Epidermal melanocyte (primary cell): Measurements from ENCODE around the gene NUSAP1.
"Not testable (repeated sequence)": the region's sequence is repeated elsewhere in the genome, so short reads cannot be mapped to it uniquely, and the experiment has no call there.

Source experiments
- DNase-seq: peaks from one replicate; pipeline ENCODE4 v3.0.0; 2011; ENCODE audit warnings: low spot score; ENCODE audit not compliant: insufficient read length

Gene NUSAP1

GRCh38 chr15:41332194-41333025 lies at the start of gene NUSAP1, which contains the start of gene OIP5:
NUSAP1 (plus strand) TSS chr15:41332881; CDS start chr15:41332958, 77 bp downstream.
OIP5 (minus strand) TSS chr15:41332591; CDS start chr15:41332561, 30 bp downstream.
- DNase-seq = peak; percentile 96

DNA sequence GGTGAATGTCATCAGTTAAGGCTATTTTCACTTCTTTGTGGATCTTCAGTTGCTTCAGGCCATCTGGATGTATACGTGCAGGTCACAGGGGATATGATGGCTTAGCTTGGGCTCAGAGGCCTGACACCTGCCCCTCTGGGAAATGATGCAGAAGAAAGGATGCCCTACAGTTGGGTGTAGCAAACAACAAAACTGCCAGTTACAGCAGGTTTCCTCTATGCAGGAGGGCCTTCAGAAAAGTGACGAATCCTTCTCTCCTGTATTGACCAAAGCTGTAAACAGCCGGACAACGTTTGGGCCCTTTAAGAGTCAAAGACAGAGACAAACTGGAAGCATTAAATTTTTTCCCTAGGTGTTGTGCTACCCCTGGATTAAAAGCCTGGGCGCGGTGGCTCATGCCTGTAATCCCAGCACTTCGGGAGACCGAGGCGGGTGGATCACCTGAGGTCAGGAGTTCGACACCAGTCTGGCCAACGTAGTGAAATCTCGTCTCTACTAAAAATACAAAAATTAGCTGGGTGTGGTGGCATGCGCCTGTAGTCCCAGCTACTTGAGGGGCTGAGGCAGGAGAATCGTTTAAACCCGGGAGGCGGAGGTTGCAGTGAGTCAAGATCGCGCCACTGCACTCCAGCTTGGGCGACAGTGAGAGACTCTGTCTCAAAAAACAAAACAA lies 49.6 kb upstream of the NUSAP1 start:
- DNase-seq = not testable (repeated sequence)

- DNase-seq = peak; percentile 99
These were observed 48.8 kb upstream of the NUSAP1 start for GRCh38 chr15:41283653-41284426.

DNA sequence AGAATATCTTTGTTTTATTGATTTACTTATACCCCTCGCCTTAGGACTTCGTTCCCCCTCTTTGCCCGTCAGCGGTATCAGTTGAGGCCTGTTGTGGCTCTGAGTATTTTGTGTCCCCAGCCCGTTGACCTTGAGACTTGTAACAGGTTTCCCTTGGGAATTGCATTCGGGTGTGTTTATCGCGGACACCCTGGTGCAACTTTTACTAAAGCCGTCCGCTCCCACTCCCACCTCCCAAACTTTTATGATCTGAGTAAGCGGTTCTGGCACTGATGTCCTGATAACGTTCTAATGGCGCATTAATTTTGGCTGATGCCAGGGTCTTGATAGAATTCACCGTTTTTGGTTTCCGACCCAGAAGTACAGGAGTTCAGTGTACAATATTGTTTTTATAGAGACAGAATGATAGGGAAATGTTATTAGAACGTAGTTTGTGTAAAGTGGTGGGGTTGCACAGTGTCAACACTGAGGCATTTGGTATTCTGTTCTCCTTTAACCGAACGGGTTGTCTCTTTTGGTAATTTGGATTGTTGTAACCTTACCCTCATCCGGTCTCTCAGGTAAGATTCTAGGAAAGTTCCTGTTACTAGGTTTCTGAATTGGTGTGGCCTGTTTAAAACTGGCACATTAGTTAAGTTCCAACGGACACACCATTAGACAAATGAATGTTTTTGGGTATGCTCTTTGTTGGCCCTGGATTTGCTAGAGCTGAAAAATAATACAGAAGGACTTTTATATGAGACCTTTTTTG lies 48.1 kb upstream of the NUSAP1 start:
- no peak for DNase-seq

- no peak for DNase-seq
These were observed 47.4 kb upstream of the NUSAP1 start for GRCh38 chr15:41285285-41285684.

DNA sequence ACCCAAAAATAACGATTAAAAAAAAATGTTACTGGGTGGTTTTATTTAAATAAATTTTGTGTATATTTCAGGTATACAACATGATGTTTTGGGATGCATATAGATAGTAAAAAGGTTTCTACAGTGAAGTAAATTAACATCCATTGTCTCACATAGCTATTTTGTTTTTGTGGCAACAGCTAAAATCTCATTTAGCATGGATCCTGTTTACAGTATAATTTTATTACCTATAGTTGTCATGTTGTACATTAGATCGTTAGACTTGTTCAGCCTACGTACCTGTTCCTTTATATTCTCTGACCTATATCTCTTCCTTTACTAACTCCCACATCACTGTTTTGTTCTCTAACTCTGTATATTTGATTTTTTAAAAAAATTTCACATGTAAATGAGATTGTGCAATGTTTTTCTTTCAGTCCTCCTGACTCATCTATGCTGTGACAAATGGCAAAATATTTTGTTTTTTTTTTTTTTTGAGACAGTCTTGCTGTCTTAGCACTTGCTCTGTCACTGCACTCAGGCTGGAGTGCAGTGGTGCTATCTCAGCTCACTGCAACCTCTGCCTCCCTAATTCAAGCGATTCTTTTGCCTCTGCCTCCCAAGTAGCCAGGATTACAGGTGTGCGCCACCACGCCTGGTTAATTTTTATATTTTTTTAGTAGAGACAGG lies 45.9 kb upstream of the NUSAP1 start:
- no peak for DNase-seq

GRCh38 chr15:41288464-41288863 lies 44.2 kb upstream of the NUSAP1 start:
- DNase-seq = no peak

GRCh38 chr15:41289953-41290352 lies 42.7 kb upstream of the NUSAP1 start:
- DNase-seq = no peak

DNA sequence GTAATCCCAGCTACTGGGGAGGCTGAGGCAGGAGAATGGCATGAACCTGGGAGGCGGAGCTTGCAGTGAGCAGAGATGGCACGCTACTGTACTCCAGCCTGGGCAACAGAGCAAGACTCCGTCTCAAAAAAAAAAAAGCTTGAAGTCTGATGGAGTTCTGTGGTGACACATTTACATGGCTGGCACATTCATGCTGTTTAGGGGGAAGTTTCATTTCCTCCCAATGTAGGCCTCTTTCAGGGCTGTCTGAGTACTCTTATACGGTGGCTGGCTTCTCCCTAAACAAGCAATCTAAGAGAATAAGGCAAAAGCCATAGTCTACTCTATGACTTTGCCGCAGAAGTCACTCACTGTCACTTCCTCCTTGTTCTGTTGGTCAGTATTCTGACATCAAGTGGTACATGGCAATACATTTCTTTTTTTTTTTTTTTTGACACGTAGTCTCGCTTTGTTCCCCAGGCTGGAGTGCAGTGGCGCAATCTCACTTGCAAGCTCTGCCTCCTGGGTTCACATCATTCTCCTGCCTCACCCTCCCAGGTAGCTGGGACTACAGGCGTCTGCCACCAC lies 41.5 kb upstream of the NUSAP1 start:
- no peak for DNase-seq

GRCh38 chr15:41292521-41292920 lies 40.2 kb upstream of the NUSAP1 start:
- no peak for DNase-seq

DNA sequence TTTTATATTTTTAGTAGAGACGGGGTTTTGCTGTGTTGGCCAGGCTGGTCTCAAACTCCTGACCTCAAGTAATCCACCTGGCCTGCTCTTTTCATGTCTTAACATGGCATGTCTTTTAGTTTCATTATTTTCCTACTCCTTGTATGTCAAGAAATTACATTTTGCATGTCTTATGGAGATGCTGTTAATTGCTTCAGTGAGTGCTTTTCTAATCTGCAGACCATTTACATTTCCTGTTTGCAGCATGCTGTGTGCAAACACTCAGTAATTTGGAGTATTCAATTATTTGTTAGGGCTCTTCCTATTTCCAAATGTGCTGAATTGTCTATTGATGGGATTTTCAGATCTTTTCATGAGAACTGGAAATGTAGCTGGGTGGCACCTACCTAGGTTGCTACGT lies 31.5 kb upstream of the NUSAP1 start:
- not testable (repeated sequence) for DNase-seq

GRCh38 chr15:41301587-41301986 lies 31.1 kb upstream of the NUSAP1 start:
- no peak for DNase-seq

DNA sequence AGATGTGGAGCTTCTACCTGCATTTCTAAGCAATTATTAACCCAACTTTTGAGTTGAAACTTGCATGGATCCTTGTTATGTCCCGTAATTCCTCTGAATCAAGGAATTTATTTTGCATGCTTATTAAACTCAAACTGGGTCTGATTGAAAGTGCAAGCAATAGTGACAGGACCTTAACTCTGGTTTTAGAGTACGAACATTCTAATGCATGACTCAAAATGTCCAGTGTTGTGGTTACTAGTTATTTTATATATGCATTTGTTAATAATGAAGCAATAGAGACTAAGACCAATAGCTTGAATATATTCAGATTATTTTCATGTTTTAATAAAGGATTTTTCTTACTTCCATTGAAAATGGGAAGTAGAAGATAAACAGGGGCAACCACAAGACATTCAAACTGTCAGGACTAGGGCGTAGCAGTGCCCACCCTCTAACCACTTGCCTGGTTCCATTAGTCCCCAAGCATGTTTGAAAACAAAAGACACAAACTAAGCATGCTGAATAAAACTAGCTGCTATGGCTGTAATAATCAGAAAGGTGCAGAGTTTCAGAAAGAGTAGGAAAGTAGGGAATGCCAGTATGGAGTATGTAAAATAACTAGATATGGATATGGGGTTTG lies 28.4 kb upstream of the NUSAP1 start:
- no peak for DNase-seq

- no peak for DNase-seq
These were observed 25.0 kb upstream of the NUSAP1 start for GRCh38 chr15:41307679-41308078.

DNA sequence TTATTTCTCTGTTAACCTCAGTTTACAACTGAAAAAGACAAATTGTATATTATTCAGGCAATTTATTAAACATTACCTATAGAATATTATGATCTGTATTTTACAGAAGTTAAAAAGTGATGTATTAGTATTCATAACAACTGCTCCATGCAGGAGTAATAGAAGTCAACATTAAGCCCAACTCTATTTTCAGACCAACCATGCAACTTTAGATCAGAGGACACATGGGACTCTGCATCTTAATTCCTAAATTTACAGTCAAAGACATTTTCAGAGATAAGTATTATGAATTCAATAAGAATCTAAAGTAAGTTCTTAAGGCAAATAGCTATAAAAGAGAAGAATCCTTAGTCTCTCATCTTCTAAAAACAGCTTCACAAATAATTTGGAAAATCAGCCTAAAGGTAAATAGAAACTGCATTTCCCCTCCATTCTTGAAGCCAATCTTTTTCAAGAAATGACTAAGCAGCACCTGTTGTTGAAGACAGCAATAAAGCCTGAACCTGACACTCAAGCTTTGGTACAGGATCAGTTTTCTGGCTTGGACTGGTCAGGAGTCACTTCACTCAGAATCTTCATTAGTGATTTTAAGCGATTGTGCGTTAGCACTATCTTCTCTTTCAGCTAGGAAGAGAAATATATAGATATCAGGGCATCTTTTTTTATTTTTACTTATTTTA lies 23.3 kb upstream of the NUSAP1 start:
- DNase-seq = no peak

DNA sequence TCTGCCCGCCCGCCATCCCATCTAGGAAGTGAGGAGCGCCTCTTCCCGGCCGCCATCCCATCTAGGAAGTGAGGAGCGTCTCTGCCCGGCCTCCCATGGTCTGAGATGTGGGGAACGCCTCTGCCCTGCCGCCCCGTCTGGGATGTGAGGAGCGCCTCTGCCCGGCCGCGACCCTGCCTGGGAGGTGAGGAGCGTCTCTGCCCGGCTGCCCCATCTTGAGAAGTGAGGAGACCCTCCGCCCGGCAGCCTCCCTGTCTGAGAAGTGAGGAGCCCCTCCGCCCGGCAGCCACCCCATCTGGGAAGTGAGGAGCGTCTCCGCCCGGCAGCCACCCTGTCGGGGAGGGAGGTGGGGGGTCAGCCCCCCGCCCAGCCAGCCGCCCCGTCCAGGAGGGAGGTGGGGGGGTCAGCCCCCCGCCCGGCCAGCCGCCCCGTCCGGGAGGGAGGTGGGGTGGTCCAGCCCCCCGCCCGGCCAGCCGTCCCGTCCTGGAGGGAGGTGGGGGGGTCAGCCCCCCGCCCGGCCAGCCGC lies 11.8 kb upstream of the NUSAP1 start:
- DNase-seq = not testable (repeated sequence)

DNA sequence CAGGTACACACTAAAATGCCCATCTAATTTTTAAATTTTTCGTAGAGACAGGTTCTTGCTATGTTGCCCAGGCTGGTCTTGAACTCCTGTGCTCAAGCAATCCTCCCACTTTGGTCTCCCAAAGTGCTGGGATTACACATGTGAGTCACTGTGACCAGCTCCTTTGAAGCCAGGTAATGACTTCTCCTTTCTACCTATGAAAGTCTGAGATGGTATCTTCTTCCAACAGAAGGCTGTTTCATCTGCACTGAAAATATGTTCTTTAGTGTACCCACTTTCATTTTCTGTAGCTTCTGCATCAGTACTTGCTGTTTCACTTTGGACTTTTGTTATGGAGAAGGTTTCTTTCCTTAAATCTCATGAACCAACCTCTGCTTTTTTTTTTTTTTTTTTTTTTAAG lies 9.1 kb upstream of the NUSAP1 start:
- no peak for DNase-seq

GRCh38 chr15:41331281-41331680 lies 1.4 kb upstream of the NUSAP1 start:
- no peak for DNase-seq

- DNase-seq = peak; percentile 57
These were observed 868 bp upstream of the NUSAP1 start for GRCh38 chr15:41331833-41332193.
